GM18508 (cell line): ENCODE results near the gene KRT8.

Experiments used
- ATAC-seq: cut with Tn5 transposase; IDR thresholded peaks from one replicate; pipeline ENCODE4 v1.9.1; 2021; ENCODE audit warnings: moderate number of reproducible peaks; ENCODE audit not compliant: insufficient read depth, unreplicated experiment

The KRT8 gene

DNA sequence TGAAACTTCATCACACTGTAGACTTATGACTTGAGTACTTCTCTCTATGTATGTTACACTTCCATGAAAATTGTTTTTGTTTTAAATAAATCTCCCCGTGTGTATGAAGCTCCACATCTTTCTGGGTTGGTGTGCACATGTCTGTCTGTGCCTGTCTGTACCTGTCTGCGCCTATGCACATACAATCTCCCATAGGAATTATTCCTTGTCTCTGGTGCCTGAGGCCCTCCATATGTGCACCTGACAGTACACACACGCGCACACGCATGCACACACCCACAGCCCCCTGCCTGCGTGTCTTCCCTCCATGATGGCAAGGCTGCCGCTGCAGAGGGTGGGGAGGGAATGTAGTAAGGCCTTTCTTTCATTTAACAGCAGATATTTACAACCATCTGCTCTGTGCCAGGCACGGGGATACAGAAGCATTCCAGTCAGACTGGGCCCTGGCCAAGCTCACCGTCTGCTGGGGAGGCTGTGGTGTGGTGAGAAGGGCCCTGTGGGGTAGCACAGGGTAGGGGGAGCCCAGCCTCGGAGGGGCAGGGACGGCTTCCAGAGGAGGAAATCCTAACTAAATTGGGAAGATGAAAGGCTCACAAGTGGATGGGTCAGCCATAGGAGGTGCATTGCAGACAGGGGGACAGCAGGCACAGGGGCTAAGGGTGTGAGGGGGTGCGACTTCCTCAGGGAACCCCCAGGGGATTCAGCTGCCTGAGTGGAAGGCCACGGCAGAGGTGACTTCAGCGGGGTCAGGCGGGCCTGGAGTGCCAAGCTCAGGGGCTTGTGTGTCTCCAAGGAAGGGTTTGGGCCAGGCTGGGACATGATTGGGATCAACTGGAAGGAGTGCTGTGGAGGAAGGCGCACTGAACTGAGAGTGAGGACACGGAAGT is 26.1 kb downstream of the KRT8 start:
- ATAC-seq, result no peak

DNA sequence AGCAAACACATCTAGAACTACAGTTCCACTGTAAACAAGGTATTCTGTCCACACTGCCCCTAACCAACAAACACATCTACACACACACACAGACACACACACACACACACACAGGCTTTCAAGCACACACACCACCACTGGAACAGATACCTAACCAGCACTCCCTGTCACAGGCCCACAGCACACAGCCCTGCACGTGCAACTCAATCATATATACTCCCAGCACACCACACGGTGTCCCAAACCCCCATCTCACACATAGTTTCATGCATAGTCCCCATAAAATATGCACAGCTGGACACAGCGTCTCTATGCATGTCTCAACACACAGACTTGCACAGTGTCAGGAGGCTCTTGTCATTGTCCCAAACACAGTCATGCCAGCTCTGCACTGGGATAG is 27.6 kb downstream of the KRT8 start:
- no peak for ATAC-seq

DNA sequence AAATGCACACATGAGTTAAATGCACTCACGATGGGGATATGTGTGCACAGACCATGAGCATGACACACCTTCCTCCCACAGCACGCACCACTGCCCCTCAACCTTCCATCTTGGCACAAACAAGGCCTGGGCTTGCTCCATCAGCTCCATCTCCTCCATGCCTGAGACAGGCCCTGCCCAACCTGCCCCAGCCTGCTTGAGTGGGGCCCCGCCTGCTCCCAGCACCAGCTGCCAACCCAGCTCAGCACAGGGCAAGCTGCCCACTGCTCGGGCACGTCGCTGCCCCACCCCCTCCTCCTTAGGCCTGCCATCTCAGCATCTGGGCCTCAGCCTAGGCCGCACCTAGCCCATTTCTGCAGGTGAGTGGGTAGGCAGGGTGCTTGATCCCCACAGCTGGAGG is 28.5 kb downstream of the KRT8 start:
- ATAC-seq, result no peak

DNA sequence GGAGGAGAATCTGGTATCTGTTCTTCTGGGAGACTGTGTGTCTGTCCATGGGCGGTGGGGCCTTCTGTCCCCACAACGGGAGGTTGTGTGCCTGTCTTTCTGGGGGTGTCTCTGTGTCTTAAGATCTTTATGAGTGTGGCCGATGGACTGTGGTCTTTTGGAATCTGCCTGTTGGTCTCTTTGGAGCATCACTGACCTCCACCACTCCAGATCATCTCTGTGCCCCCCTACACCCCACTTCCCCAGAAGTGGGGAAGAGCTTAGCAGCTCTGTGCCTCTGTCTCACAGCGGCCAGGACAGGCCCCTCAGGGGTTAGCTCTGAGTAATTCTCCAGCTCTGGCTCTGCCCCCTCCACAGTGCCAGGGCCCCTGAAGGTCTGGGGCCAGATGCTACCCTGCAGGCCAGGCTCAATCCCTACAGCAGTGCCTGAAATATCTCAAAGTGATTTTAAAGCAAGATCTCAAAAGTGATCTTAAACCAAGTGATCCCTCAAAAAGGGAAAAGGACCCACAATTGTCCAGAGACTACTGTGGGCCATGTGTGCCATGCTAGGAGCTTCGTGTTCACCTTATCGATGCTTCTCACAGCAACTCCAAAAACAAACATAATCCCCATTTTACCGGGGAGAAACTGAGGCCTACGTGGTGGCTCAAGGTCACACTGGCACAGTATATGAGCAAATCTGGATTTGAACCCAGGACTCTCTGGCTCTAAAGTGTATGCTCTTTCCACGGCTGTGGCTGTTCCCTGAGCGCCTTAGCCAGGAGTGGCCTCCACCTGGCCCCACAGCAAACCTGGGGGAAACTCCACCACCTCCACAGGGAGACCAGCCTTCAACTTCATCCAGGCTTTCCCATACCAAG is 30.1 kb downstream of the KRT8 start:
- ATAC-seq, result no peak

GRCh38 chr12:52873832-52874572 is 30.9 kb downstream of the KRT8 start:
- no peak for ATAC-seq

- ATAC-seq, result no peak
Measured at GRCh38 chr12:52873513-52873831, 31.4 kb downstream of the KRT8 start.

- ATAC-seq, result no peak
Measured at GRCh38 chr12:52872644-52873389, 32.1 kb downstream of the KRT8 start.

- no peak for ATAC-seq
Measured at GRCh38 chr12:52871291-52872039, 33.4 kb downstream of the KRT8 start.

DNA sequence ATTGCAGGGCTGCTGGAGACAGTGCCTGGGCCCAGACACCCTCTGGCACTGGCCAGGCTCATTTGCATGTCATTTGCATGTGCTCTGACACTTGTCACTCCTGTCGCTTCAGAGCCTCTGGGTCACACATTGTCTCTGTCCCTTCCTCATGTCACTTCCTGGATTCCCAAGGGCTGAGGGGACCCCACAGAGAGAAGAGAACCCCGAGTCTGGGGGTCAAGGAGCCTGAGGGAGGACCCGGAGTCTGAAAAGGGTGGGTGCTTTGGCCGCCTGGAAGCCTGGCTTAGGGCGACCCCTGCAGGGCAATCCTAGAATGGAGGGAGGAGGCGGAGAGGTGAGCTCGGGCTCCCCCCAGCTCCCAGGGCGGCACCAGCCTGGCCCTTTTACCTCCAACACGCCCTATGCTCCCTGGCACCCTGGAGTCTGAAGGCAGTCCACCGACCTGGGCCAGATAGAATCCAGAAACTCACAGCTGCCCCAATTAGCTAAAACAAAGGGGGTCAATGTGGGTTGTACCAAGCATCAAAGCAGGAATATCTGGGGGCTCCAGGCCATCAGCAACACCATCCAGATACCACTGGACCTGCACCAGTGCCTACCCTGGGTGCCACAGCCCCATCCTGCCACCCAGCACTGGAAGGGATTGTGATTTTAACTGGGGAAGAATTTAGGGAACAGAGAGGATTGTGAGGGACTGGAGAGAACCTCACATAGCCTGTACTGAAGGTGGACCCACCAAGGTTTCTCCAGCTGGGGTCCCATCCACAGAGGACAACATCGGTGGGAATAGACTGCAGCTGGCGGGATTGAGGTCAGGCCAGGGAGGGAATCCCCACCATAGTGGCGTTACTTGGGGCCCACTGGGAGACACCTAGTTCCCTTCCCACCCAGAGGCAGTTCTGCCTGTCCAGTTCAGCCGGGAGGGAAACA is 34.2 kb downstream of the KRT8 start:
- ATAC-seq, result no peak

DNA sequence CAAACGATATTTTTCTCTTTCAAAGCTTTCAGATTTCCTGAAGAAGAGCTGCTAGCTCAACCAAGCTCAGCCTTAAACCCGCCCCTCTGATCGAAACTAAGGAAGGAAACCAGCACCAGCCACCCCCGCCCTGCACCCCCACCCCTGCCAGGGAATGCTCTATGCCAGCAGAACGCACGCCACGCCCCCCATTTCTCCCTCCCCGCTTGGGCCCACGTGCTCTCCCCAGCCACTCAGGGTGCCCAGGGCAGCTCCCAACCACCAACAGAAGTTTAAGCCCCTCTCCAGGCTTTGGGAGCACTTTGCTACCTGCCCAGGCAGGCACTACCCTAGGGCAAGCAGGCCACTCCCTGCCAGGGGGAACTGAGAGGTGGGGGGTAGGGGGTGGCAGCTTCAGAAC is 37.2 kb downstream of the KRT8 start:
- ATAC-seq, result no peak

GRCh38 chr12:52867152-52867551 is 37.7 kb downstream of the KRT8 start:
- no peak for ATAC-seq

GRCh38 chr12:52865090-52865944 is 39.6 kb downstream of the KRT8 start:
- ATAC-seq, result no peak

- ATAC-seq, result no peak
Measured at GRCh38 chr12:52862023-52862422, 42.9 kb downstream of the KRT8 start.

GRCh38 chr12:52861511-52861910 is 43.4 kb downstream of the KRT8 start:
- no peak for ATAC-seq

DNA sequence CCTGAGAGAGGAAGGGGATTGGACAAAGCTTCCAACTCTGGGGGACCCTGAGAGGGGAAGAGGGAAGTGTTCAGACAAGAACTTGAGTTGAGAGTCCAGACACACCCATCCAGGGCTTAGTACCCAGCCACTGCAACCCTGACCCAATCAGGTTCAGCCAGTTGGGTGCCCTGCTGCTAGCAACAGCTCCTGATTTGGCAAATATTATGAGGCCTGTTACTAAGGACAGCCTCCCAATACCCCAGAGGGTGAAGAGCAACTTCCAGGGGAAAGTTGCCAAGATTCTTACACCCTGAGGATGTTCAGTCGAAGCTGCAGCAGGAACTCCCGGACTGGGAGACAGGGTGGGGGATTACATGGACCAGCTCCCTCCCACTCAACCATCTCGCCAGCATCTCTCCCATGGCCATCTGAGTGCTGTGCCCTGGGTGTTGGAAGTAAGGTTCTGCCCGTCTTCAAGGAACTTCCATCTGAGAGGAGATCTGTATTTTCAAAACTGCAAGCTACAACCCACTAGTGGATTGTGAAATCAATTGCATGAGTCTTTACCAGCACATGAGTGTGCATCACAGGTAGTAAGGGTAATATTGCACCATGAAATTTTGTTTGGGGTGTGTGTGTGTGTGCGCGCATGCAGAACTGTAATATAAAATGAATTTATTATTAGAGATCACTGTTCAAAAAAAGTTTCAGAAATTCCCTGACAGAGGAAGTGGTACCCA is 44.6 kb downstream of the KRT8 start:
- ATAC-seq, result no peak

DNA sequence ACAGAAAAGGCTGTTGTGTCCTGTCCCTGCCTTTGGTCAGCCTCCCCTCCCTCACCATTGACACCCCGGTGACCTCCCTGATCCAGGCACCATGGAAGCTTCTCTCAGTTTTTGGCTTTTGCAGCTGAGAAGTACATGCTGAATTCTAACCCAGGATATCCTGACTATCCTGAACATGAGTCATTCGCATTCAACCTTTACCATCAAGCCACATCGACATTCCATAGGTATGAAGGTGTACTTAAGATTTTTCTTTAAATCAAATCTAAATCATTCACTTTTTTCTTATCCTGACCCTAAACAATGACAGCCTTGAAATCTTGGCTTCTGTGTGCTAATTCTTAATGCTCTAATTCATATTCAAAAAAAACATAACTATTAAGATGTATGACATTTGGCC is 47.4 kb downstream of the KRT8 start:
- no peak for ATAC-seq

DNA sequence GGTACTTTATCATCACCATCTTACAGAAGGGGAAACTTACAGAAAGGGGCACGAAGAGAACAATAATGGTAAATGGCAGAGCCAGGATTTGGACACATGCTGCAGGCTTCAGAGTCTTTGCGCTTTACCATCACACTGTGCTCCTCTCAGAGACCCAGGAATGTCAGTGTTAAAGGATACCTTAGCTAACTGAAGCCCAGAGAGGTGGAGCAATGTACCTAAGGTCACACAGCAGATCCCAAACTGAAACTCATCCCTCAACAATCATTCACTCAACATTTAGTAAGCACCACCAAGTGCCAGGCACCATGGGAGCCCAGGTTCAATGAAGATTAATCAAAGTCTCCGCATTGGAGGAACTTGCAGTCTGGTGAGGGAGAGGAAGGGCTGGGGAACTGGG is 48.1 kb downstream of the KRT8 start:
- no peak for ATAC-seq
